CD14-positive monocyte (primary cell): Measurements from ENCODE around the gene DNAH1. TPM values are rescaled to one million over a fixed set of nuclear protein-coding genes. Genes with fewer than 3 reads are reported as not detected.
A peak's percentile ranks its signal among the peaks of the same experiment; 100 is the strongest.

Source experiments
- DNase-seq, 3 donors: peaks; one replicate each; pipeline ENCODE4 v3.0.0-alpha.2; 2011 to 2022
- H2AFZ ChIP-seq: 2 replicates; pipeline ENCODE4 v1.6.0; 2012; ENCODE audit warnings: mild to moderate bottlenecking, low read depth, low read length, inconsistent platforms; ENCODE audit not compliant: insufficient read depth, poor library complexity, severe bottlenecking
- H3K27ac ChIP-seq, 2 donors: 1 replicate in 1 of 2; 2 replicates in 1 of 2; pipeline ENCODE4 v1.5.1; 2012 to 2013; ENCODE audit warnings: low read length in 2 of 2, control low read depth in 1 of 2, inconsistent platforms in 1 of 2, low read depth in 1 of 2, mild to moderate bottlenecking in 1 of 2
- H3K27me3 ChIP-seq, 2 donors: one replicate each; pipeline versions ENCODE4 v1.6.0 to v1.6.1; 2011 to 2013; ENCODE audit warnings: low read length in 2 of 2; ENCODE audit not compliant: control insufficient read depth in 2 of 2, insufficient read depth in 2 of 2
- H3K36me3 ChIP-seq, 2 donors: replicated peaks in 1 of 2; 1 replicate in 1 of 2; 2 replicates in 1 of 2; pipeline versions ENCODE4 v1.5.1 to v1.6.1; 2012 to 2013; ENCODE audit warnings: low read length in 2 of 2, control low read depth in 1 of 2, inconsistent platforms in 1 of 2, mild to moderate bottlenecking in 1 of 2; ENCODE audit not compliant: insufficient read depth in 2 of 2, control insufficient read depth in 1 of 2
- H3K4me1 ChIP-seq, 2 donors: 1 replicate in 1 of 2; 2 replicates in 1 of 2; pipeline versions ENCODE4 v1.5.1 to v1.6.1; 2012 to 2013; ENCODE audit warnings: low read length in 2 of 2, control low read depth in 1 of 2, inconsistent platforms in 1 of 2, mild to moderate bottlenecking in 1 of 2, moderate library complexity in 1 of 2; ENCODE audit not compliant: insufficient read depth in 2 of 2, control insufficient read depth in 1 of 2
- H3K4me2 ChIP-seq: replicated peaks from 2 replicates; pipeline ENCODE3; 2012; ENCODE audit warnings: low read length, moderate library complexity, mild to moderate bottlenecking; ENCODE audit not compliant: poor library complexity, severe bottlenecking; ENCODE audit errors: extremely low read depth
- H3K4me3 ChIP-seq, 3 experiments: fragments of 200-600 bp in 1 of 3; sonication (generic) in 1 of 3; replicated peaks in 1 of 3; 1 replicate in 2 of 3; 2 replicates in 1 of 3; pipeline ENCODE4 v1.5.1; 2011 to 2013; ENCODE audit warnings: low read length in 3 of 3, mild to moderate bottlenecking in 3 of 3, control low read depth in 2 of 3, low read depth in 2 of 3, inconsistent platforms in 1 of 3, moderate library complexity in 1 of 3
- H3K79me2 ChIP-seq: 2 replicates; pipeline ENCODE4 v1.6.0; 2012; ENCODE audit warnings: mild to moderate bottlenecking, control low read depth, inconsistent platforms, low read length, moderate library complexity; ENCODE audit not compliant: insufficient read depth
- H3K9ac ChIP-seq: 2 replicates; pipeline ENCODE4 v1.6.0; 2017; ENCODE audit warnings: low read length, mild to moderate bottlenecking; ENCODE audit not compliant: insufficient read depth, poor library complexity, severe bottlenecking
- H3K9me3 ChIP-seq, 2 donors: replicated peaks in 1 of 2; 1 replicate in 1 of 2; 2 replicates in 1 of 2; pipeline versions ENCODE4 v1.5.1 to v1.6.1; 2012 to 2013; ENCODE audit warnings: low read length in 2 of 2, control low read depth in 1 of 2; ENCODE audit not compliant: control insufficient read depth in 1 of 2, insufficient read depth in 1 of 2
- H4K20me1 ChIP-seq: 2 replicates; pipeline ENCODE4 v1.6.0; 2012; ENCODE audit warnings: mild to moderate bottlenecking, low read length, control low read depth, moderate library complexity; ENCODE audit not compliant: insufficient read depth
- H3K27ac Mint-ChIP-seq, 7 donors: one replicate each; pipeline ENCODE4 v1.8.0; 2020; ENCODE audit warnings: mild to moderate bottlenecking in 7 of 7, mixed read lengths in 7 of 7, moderate library complexity in 6 of 7, inconsistent platforms in 2 of 7
- H3K27me3 Mint-ChIP-seq, 3 donors: one replicate each; pipeline ENCODE4 v1.8.0; 2021 to 2022; ENCODE audit warnings: low read depth in 3 of 3, mild to moderate bottlenecking in 3 of 3, mixed read lengths in 3 of 3, moderate library complexity in 3 of 3, inconsistent platforms in 1 of 3
- H3K36me3 Mint-ChIP-seq, 2 donors: one replicate each; pipeline ENCODE4 v1.8.0; 2020; ENCODE audit warnings: mixed read lengths in 2 of 2, inconsistent platforms in 1 of 2, mild to moderate bottlenecking in 1 of 2
- H3K4me1 Mint-ChIP-seq: one replicate; pipeline ENCODE4 v1.8.0; 2020; ENCODE audit warnings: mild to moderate bottlenecking, mixed read lengths
- H3K4me3 Mint-ChIP-seq, 2 donors: one replicate each; pipeline ENCODE4 v1.8.0; 2020; ENCODE audit warnings: mild to moderate bottlenecking in 2 of 2, mixed read lengths in 2 of 2, moderate library complexity in 1 of 2
- H3K9me3 Mint-ChIP-seq, 7 donors: one replicate each; pipeline ENCODE4 v1.8.0; 2020 to 2022; ENCODE audit warnings: mixed read lengths in 7 of 7, mild to moderate bottlenecking in 6 of 7, moderate library complexity in 6 of 7, inconsistent platforms in 2 of 7
- CTCF ChIP-seq: fragments of 200-600 bp; IDR thresholded peaks from one replicate; pipeline ENCODE4 v1.8.0; 2022; ENCODE audit warnings: antibody characterized with exemption, mild to moderate bottlenecking
- WGBS: methylation state at CpG from one replicate; pipeline ENCODE4 v1.1.5; 2013; ENCODE audit warnings: missing lambda C conversion rate; ENCODE audit not compliant: insufficient coverage; 5-methylcytosine and 5-hydroxymethylcytosine counted together
- intact Hi-C, 2 donors: fragments of 100-400 bp; cut with micrococcal nuclease; formaldehyde crosslinking; loops; one replicate each; pipeline versions ENCODE4 v1.15.0 to v1.15.1; 2023
- polyA plus RNA-seq, 3 donors: library from polyadenylated mRNA; depleted of rRNA in 1 of 3; unstranded in 2 of 3; stranded (reverse) in 1 of 3; fragments of 300-500 nt in 2 of 3; fragments of >200 nt in 1 of 3; fragmentation: Illumina TruSeq in 2 of 3; gene quantifications; 1 replicate in 2 of 3; 2 replicates in 1 of 3; pipeline ENCODE4 v1.2.3, GENCODE V29; 2012 to 2021

Gene DNAH1
- polyA plus RNA-seq, 3 donors: 0.15 to 47.0 (median 0.25) TPM

GRCh38 chr3:52292247-52293065, 23.7 kb upstream of the DNAH1 start:
- H3K4me1 ChIP-seq: peaks cover 5 to 12% of the 10 kb centered on the region in 2 donors
- no peaks in the 10 kb centered on the region for H3K9me3 ChIP-seq
- H3K27ac ChIP-seq: no peak overlapping the region
- H3K9ac ChIP-seq: no peak overlapping the region
- Mint-ChIP-seq H3K9me3 (no peaks in the 10 kb centered on the region), H3K36me3 (peaks cover 55 to 63% of the 10 kb centered on the region in 2 donors), H3K27ac (peak overlapping the region in 1 of 7 donors; percentile 81), H3K4me1 (peaks cover 16% of the 10 kb centered on the region), H3K4me3 (no peak overlapping the region), H3K27me3 (peaks cover 0 to 6% (median 0%) of the 10 kb centered on the region in 3 donors)
- no peak overlapping the region for H3K4me2 ChIP-seq
- no peak for DNase-seq
- no peak overlapping the region for H3K4me3 ChIP-seq
- peaks cover 37 to 71% of the 10 kb centered on the region in 2 donors for H3K36me3 ChIP-seq
- peaks cover 21% of the 10 kb centered on the region for H4K20me1 ChIP-seq
- intact Hi-C loops: loop anchor here in 1 of 2 donors (5.0 kb wide), 1 partner anchor 45 kb away; no protein-coding TSS in a partner anchor
- peaks cover 40% of the 10 kb centered on the region for H3K79me2 ChIP-seq
- no peak for TF ChIP-seq CTCF
- WGBS: over 99% methylated on average over 19 of the region's 20 CpGs
- no peaks in the 10 kb centered on the region for H3K27me3 ChIP-seq
- H2AFZ ChIP-seq: no peak overlapping the region

- H3K9me3 Mint-ChIP-seq: no peaks in the 10 kb centered on the region
- DNase-seq: no peak
- H3K4me1 ChIP-seq: peaks cover under 1 to 3% of the 10 kb centered on the region in 2 donors
- H3K27ac Mint-ChIP-seq: peak overlapping the region in 2 of 7 donors; percentile 32 to 77
- peaks cover 0 to 5% of the 10 kb centered on the region in 2 donors for H3K27me3 ChIP-seq
- H3K4me3 ChIP-seq: no peak overlapping the region
- H4K20me1 ChIP-seq: peaks cover 32% of the 10 kb centered on the region
- peaks cover 30% of the 10 kb centered on the region for H3K79me2 ChIP-seq
- H3K27me3 Mint-ChIP-seq: peaks cover 2 to 9% (median 6%) of the 10 kb centered on the region in 3 donors
- H3K36me3 ChIP-seq: peaks cover 37 to 71% of the 10 kb centered on the region in 2 donors
- H3K9me3 ChIP-seq: no peaks in the 10 kb centered on the region
- peaks cover 19% of the 10 kb centered on the region for H3K4me1 Mint-ChIP-seq
- H3K4me3 Mint-ChIP-seq: no peak overlapping the region
- WGBS: 97% methylated on average over 5 of the region's 17 CpGs
- no peak overlapping the region for H2AFZ ChIP-seq
- H3K27ac ChIP-seq: no peak overlapping the region
- intact Hi-C loops: loop anchor here in 1 of 2 donors (5.0 kb wide), 1 partner anchor 44 kb away; no protein-coding TSS in a partner anchor
- no peak overlapping the region for H3K4me2 ChIP-seq
- peaks cover 58 to 68% of the 10 kb centered on the region in 2 donors for H3K36me3 Mint-ChIP-seq
- TF ChIP-seq CTCF: no peak
- H3K9ac ChIP-seq: no peak overlapping the region
These were observed 22.4 kb upstream of the DNAH1 start for GRCh38 chr3:52293491-52294319.
